Sigmoid colon (tissue), 7 donors: ENCODE measurements around the gene RTL3. TPM values are rescaled to one million over a fixed set of nuclear protein-coding genes. Genes with fewer than 3 reads are reported as not detected.

Experiments
- polyA plus RNA-seq, 3 donors: library from polyadenylated mRNA; stranded (reverse); fragments of 200-250 nt; gene quantifications; one replicate each; pipeline ENCODE4 v1.2.3, GENCODE V29; 2013
- total RNA-seq, 4 donors: library from RNA; depleted of rRNA; stranded (reverse); fragments of >200 nt; gene quantifications; one replicate each; pipeline ENCODE4 v1.1.0, GENCODE V29; 2016
- donor health status: healthy with polysubstance abuse.
- donor health status: Bipolar disorder and iron deficiency.
- donor health status: healthy.

The RTL3 gene
- total and polyA plus RNA-seq, 7 donors: under 0.01 to 2.8 (median 1.0) TPM; not detected in 1

Other genes starting within 250 kb of the RTL3 start
- gene LPAR4, start 88.4 kb upstream of the RTL3 start, total RNA-seq: 1 to 10 TPM in 1 of 4 donors, under 1 TPM in 1, not detected in 2; 0.36 to 1.2 TPM
- gene LPAR4, start 88.4 kb upstream of the RTL3 start, polyA plus RNA-seq: 1 to 10 TPM in 1 of 3 donors, under 1 TPM in 1, not detected in 1; 0.07 to 1.2 TPM